HepG2 (cell line): ENCODE data around the gene VPS13D. TPM values are rescaled to one million over a fixed set of nuclear protein-coding genes. Genes with fewer than 3 reads are reported as not detected.

Experiments
- CBFB ChIP-seq: sonication (generic); formaldehyde crosslinking; IDR thresholded peaks from 2 replicates; pipeline ENCODE4 v1.4.0; 2020; ENCODE audit warnings: missing genetic modification reagents
- CHD4 ChIP-seq: fragments of 200-600 bp; sonication (generic); IDR thresholded peaks from 2 replicates; pipeline ENCODE4 v1.7.0; 2017; ENCODE audit warnings: mild to moderate bottlenecking, low read length, borderline replicate concordance
- HNF4A ChIP-seq: sonication (generic); formaldehyde crosslinking; IDR thresholded peaks from 2 replicates; pipeline ENCODE4 v1.4.0; 2020; ENCODE audit warnings: missing genetic modification reagents
- HOXA5 ChIP-seq: sonication (generic); formaldehyde crosslinking; IDR thresholded peaks from 2 replicates; pipeline ENCODE4 v1.4.0; 2020; ENCODE audit warnings: missing genetic modification reagents
- IRF2 ChIP-seq: IDR thresholded peaks from 2 replicates; pipeline ENCODE4 v1.6.1; 2018; ENCODE audit warnings: missing genetic modification reagents, missing compliant biosample characterization
- JDP2 ChIP-seq: sonication (generic); formaldehyde crosslinking; IDR thresholded peaks from 2 replicates; pipeline ENCODE4 v1.8.1; 2022; ENCODE audit warnings: missing genetic modification reagents, borderline replicate concordance
- MAFG ChIP-seq: sonication (generic); formaldehyde crosslinking; IDR thresholded peaks from 2 replicates; pipeline ENCODE4 v1.5.1; 2020; ENCODE audit warnings: mild to moderate bottlenecking, missing genetic modification reagents
- MED1 ChIP-seq: sonication (generic); formaldehyde crosslinking; IDR thresholded peaks from 2 replicates; pipeline ENCODE4 v1.4.0; 2020; ENCODE audit warnings: missing genetic modification reagents
- MXD4 ChIP-seq: IDR thresholded peaks from 2 replicates; pipeline ENCODE4 v1.6.1; 2016; ENCODE audit warnings: mild to moderate bottlenecking, missing biosample characterization, missing genetic modification reagents
- RBM39 ChIP-seq: fragments of 200-400 bp; formaldehyde crosslinking; IDR thresholded peaks from one replicate; pipeline ENCODE4 v1.6.1; 2018; ENCODE audit warnings: antibody characterized with exemption, mild to moderate bottlenecking, low read depth, low read length; ENCODE audit not compliant: poor library complexity, severe bottlenecking
- TBX3 ChIP-seq: fragments of 450-650 bp; IDR thresholded peaks from 2 replicates; pipeline ENCODE4 v1.6.1; 2017; ENCODE audit warnings: antibody characterized with exemption, mild to moderate bottlenecking, inconsistent platforms, borderline replicate concordance
- TOPORS ChIP-seq: sonication (generic); formaldehyde crosslinking; IDR thresholded peaks from 2 replicates; pipeline ENCODE4 v1.8.0; 2023; ENCODE audit warnings: mild to moderate bottlenecking, missing genetic modification reagents
- ZFP41 ChIP-seq: sonication (generic); formaldehyde crosslinking; IDR thresholded peaks from 2 replicates; pipeline ENCODE4 v1.4.0; 2020; ENCODE audit warnings: mild to moderate bottlenecking, missing genetic modification reagents, borderline replicate concordance
- ZMYM2 ChIP-seq: sonication (generic); formaldehyde crosslinking; IDR thresholded peaks from 2 replicates; pipeline ENCODE4 v1.8.0; 2022; ENCODE audit warnings: mild to moderate bottlenecking, missing genetic modification reagents
- ZNF235 ChIP-seq: sonication (generic); formaldehyde crosslinking; IDR thresholded peaks from 2 replicates; pipeline ENCODE4 v1.8.1; 2023; ENCODE audit warnings: mild to moderate bottlenecking, missing genetic modification reagents, borderline replicate concordance
- ZNF274 ChIP-seq: sonication (generic); formaldehyde crosslinking; IDR thresholded peaks from 2 replicates; pipeline ENCODE4 v1.5.1; 2020; ENCODE audit warnings: mild to moderate bottlenecking, missing genetic modification reagents
- ZNF292 ChIP-seq: sonication (generic); formaldehyde crosslinking; IDR thresholded peaks from 2 replicates; pipeline ENCODE4 v1.8.1; 2022; ENCODE audit warnings: mild to moderate bottlenecking, low read depth, missing genetic modification reagents, borderline replicate concordance
- ZNF543 ChIP-seq: sonication (generic); formaldehyde crosslinking; IDR thresholded peaks from 2 replicates; pipeline ENCODE4 v1.4.0; 2020; ENCODE audit warnings: mild to moderate bottlenecking, missing genetic modification reagents
- ZNF660 ChIP-seq: sonication (generic); formaldehyde crosslinking; IDR thresholded peaks from 2 replicates; pipeline ENCODE4 v1.5.1; 2020; ENCODE audit warnings: mild to moderate bottlenecking, low read depth, missing genetic modification reagents, borderline replicate concordance
- ZNF781 ChIP-seq: sonication (generic); formaldehyde crosslinking; IDR thresholded peaks from 2 replicates; pipeline ENCODE4 v1.5.1; 2020; ENCODE audit warnings: borderline replicate concordance, mild to moderate bottlenecking, missing genetic modification reagents; ENCODE audit errors: not compliant biosample characterization
- ZSCAN25 ChIP-seq: sonication (generic); formaldehyde crosslinking; IDR thresholded peaks from 2 replicates; pipeline ENCODE4 v1.8.0; 2022; ENCODE audit warnings: mild to moderate bottlenecking, missing genetic modification reagents
- polyA plus RNA-seq, 8 experiments: library from polyadenylated mRNA; depleted of rRNA in 3 of 8; stranded (reverse) in 7 of 8; unstranded in 1 of 8; fragments of >200 nt; fragmentation: Illumina TruSeq in 4 of 8; extraction: Trizol in 4 of 8; gene quantifications; 2 replicates each; pipeline versions ENCODE4 v1.2.1 to v1.2.3, GENCODE V29; 2011 to 2016; ENCODE audit warnings: low read depth in 4 of 8, missing spikeins in 1 of 8, mixed read lengths in 1 of 8; ENCODE audit not compliant: insufficient read depth in 1 of 8
- total RNA-seq, 5 experiments: library from RNA; depleted of rRNA; stranded (reverse); fragments of >200 nt; fragmentation: Illumina TruSeq; extraction: Trizol; gene quantifications; 2 replicates each; pipeline ENCODE4 v1.2.3, GENCODE V29; 2016; ENCODE audit warnings: low read depth in 1 of 5
- TF ChIP-seq, protein P1 (sequence below): fragments of 450-650 bp; IDR thresholded peaks from 2 replicates; pipeline ENCODE4 v1.6.1; 2017
- TF ChIP-seq, protein P2 (sequence below): sonication (generic); formaldehyde crosslinking; IDR thresholded peaks from 2 replicates; pipeline ENCODE4 v1.4.0; 2020; ENCODE audit warnings: missing genetic modification reagents
- TF ChIP-seq, protein P3 (sequence below): sonication (generic); formaldehyde crosslinking; IDR thresholded peaks from 2 replicates; pipeline ENCODE4 v1.5.0; 2020; ENCODE audit warnings: missing genetic modification reagents
- TF ChIP-seq, protein P4 (sequence below): sonication (generic); formaldehyde crosslinking; IDR thresholded peaks from 2 replicates; pipeline ENCODE4 v1.8.1; 2023; ENCODE audit warnings: mild to moderate bottlenecking, missing genetic modification reagents, borderline replicate concordance
- TF ChIP-seq, protein P5 (sequence below): sonication (generic); formaldehyde crosslinking; IDR thresholded peaks from 2 replicates; pipeline ENCODE4 v1.5.1; 2020; ENCODE audit warnings: missing genetic modification reagents, mild to moderate bottlenecking, borderline replicate concordance

VPS13D gene
- total and polyA plus RNA-seq, 2 of the 13 experiments (the other 11 are each of a cell fraction or from before 2014, with no cell fraction given) = 8.6 to 13.9 TPM

DNA sequence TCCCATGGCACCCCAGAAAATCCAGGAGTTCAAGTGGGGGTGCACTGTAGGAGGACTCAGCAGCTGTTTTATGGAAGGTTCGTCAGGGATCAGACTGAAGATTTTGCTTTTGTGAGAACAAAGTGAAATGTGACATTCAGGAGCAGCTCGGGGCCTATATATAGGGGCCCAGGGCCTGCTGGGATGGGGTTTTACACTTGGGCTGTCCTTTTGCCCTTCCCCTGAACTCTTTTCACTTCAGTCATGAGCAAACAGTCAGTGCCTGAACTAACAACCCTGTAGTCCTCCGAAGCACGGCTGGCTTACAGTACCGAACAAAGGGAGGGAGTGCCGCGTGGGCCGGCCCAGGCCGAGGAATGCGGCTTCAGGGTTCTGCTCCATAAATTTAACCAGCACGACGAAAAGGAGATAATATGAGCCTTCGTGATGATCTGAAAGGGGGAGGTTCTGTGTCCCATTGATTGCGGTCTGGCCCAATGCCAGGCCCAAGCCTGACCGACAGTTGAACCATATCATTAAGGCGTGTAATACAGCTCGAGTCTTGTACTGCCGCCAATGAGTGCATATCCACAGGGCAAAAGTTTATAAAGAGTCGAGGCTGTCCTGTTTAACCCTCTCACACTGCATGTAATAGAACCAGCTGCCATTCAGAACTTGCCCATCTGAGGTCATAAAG, 248.2 kb downstream of the VPS13D start (continued):
- TF ChIP-seq ZNF781 (CRISPR knock-in tag) (no peak), IRF2 (peak; percentile 71; the same call in 1 of the 2 replicates), CHD4 (peak; percentile 36; the same call in 1 of the 2 replicates), TBX3 (peak; percentile 54; the same call in 1 of the 2 replicates), MAFG (CRISPR knock-in tag) (no peak), CBFB (peak; percentile 100), HNF4A (CRISPR knock-in tag) (peak; percentile 86), MXD4 (CRISPR knock-in tag) (peak; percentile 75; the same call in 1 of the 2 replicates), HOXA5 (peak; percentile 62; the same call in 1 of the 2 replicates), TOPORS (CRISPR knock-in tag) (peak; percentile 89; the same call in 1 of the 2 replicates), JDP2 (no peak), ZNF292 (CRISPR knock-in tag) (peak; percentile 92), ZMYM2 (CRISPR knock-in tag) (peak; percentile 59; the same call in 1 of the 2 replicates), ZNF660 (no peak), ZNF274 (CRISPR knock-in tag) (peak; percentile 46; the same call in 1 of the 2 replicates), ZNF235 (CRISPR knock-in tag) (no peak), ZNF543 (CRISPR knock-in tag) (no peak), MED1 (peak; percentile 94), ZFP41 (CRISPR knock-in tag) (peak; percentile 60; the same call in 1 of the 2 replicates), ZSCAN25 (CRISPR knock-in tag) (peak; percentile 68; the same call in 1 of the 2 replicates), RBM39 (no peak)
- TF ChIP-seq, protein P1, sequence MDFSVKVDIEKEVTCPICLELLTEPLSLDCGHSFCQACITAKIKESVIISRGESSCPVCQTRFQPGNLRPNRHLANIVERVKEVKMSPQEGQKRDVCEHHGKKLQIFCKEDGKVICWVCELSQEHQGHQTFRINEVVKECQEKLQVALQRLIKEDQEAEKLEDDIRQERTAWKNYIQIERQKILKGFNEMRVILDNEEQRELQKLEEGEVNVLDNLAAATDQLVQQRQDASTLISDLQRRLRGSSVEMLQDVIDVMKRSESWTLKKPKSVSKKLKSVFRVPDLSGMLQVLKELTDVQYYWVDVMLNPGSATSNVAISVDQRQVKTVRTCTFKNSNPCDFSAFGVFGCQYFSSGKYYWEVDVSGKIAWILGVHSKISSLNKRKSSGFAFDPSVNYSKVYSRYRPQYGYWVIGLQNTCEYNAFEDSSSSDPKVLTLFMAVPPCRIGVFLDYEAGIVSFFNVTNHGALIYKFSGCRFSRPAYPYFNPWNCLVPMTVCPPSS = no peak
- TF ChIP-seq, protein P2, sequence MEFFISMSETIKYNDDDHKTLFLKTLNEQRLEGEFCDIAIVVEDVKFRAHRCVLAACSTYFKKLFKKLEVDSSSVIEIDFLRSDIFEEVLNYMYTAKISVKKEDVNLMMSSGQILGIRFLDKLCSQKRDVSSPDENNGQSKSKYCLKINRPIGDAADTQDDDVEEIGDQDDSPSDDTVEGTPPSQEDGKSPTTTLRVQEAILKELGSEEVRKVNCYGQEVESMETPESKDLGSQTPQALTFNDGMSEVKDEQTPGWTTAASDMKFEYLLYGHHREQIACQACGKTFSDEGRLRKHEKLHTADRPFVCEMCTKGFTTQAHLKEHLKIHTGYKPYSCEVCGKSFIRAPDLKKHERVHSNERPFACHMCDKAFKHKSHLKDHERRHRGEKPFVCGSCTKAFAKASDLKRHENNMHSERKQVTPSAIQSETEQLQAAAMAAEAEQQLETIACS (CRISPR knock-in tag) = no peak
- TF ChIP-seq, protein P3, sequence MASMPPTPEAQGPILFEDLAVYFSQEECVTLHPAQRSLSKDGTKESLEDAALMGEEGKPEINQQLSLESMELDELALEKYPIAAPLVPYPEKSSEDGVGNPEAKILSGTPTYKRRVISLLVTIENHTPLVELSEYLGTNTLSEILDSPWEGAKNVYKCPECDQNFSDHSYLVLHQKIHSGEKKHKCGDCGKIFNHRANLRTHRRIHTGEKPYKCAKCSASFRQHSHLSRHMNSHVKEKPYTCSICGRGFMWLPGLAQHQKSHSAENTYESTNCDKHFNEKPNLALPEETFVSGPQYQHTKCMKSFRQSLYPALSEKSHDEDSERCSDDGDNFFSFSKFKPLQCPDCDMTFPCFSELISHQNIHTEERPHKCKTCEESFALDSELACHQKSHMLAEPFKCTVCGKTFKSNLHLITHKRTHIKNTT (CRISPR knock-in tag) = no peak
- TF ChIP-seq, protein P4, sequence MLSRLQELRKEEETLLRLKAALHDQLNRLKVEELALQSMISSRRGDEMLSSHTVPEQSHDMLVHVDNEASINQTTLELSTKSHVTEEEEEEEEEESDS (CRISPR knock-in tag) = peak; percentile 50; the same call in 1 of the 2 replicates
- TF ChIP-seq, protein P5, sequence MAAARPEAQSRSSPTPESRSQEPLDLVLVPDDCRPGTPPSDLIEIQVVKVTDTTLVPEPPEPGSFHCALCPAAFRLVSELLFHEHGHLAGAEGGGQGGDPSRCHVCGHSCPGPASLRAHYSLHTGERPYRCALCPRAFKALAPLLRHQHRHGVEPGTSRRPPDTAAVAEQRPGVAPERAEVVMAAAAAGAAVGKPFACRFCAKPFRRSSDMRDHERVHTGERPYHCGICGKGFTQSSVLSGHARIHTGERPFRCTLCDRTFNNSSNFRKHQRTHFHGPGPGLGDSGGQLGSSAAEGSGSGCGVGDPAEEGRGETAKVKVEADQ (CRISPR knock-in tag) = no peak; the same call in 1 of the 2 replicates
